GM12864 (cell line): ENCODE data around the gene OPN1LW.
"Not testable (repeated sequence)": the region's sequence is repeated elsewhere in the genome, so short reads cannot be mapped to it uniquely, and the experiment has no call there.

ENCODE experiments used
- DNase-seq: peaks from one replicate; pipeline ENCODE4 v3.0.0-alpha.2; 2011; ENCODE audit warnings: low read depth
- H3K4me3 ChIP-seq: 2 replicates; pipeline ENCODE4 v1.5.1; 2011; ENCODE audit warnings: mild to moderate bottlenecking, low read depth, low read length, control low read depth
- CTCF ChIP-seq: IDR thresholded peaks from 2 replicates; pipeline ENCODE4 v1.5.1; 2011; ENCODE audit warnings: low read depth, mild to moderate bottlenecking, moderate library complexity, low read length, control low read depth, inconsistent platforms; ENCODE audit errors: missing control alignments

The OPN1LW gene

GRCh38 chrX:154135458-154136229 is 8.4 kb upstream of the OPN1LW start:
- no peak for TF ChIP-seq CTCF
- no peak for DNase-seq
- H3K4me3 ChIP-seq, result no peak overlapping the region

- peak; percentile 73 for TF ChIP-seq CTCF
- no peak overlapping the region for H3K4me3 ChIP-seq
- no peak for DNase-seq
These were observed 7.3 kb upstream of the OPN1LW start for GRCh38 chrX:154136627-154137161.

- no peak for DNase-seq
- no peak overlapping the region for H3K4me3 ChIP-seq
- no peak for TF ChIP-seq CTCF
These were observed 5.2 kb upstream of the OPN1LW start for GRCh38 chrX:154138857-154139256.

- DNase-seq, result no peak
- no peak overlapping the region for H3K4me3 ChIP-seq
- TF ChIP-seq CTCF, result no peak
These were observed 3.8 kb upstream of the OPN1LW start for GRCh38 chrX:154140206-154140605.

GRCh38 chrX:154140742-154141141 is 3.3 kb upstream of the OPN1LW start:
- H3K4me3 ChIP-seq, result no peak overlapping the region
- no peak for TF ChIP-seq CTCF
- DNase-seq, result no peak

- H3K4me3 ChIP-seq, result no peak overlapping the region
- no peak for TF ChIP-seq CTCF
- no peak for DNase-seq
These were observed 1.7 kb upstream of the OPN1LW start for GRCh38 chrX:154142386-154142785.

GRCh38 chrX:154142950-154143745 is 895 bp upstream of the OPN1LW start:
- H3K4me3 ChIP-seq, result no peak overlapping the region
- no peak for TF ChIP-seq CTCF
- DNase-seq, result no peak

GRCh38 chrX:154151030-154151429 is 7.0 kb downstream of the OPN1LW start:
- not testable (repeated sequence) for DNase-seq, H3K4me3 ChIP-seq

- H3K4me3 ChIP-seq, DNase-seq: not testable (repeated sequence)
These were observed 12.2 kb downstream of the OPN1LW start for GRCh38 chrX:154156221-154156620.

GRCh38 chrX:154157207-154157606 is 13.2 kb downstream of the OPN1LW start:
- not testable (repeated sequence) for DNase-seq, H3K4me3 ChIP-seq
